Mesenchymal stem cell (in vitro differentiated cells and primary cell): ENCODE data around the gene ZNF358.
A peak's percentile ranks its signal among the peaks of the same experiment; 100 is the strongest.

Experiments used
- DNase-seq: peaks from one replicate; pipeline ENCODE4 v3.0.0-alpha.2; 2013
- H2AFZ ChIP-seq: one replicate; pipeline ENCODE4 v1.6.1; 2013; ENCODE audit warnings: low read depth, mild to moderate bottlenecking, control low read depth, inconsistent platforms, low read length, moderate library complexity
- H2AK5ac ChIP-seq: 2 replicates; pipeline ENCODE4 v1.6.1; 2013; ENCODE audit warnings: low read length, moderate library complexity, mild to moderate bottlenecking, inconsistent platforms; ENCODE audit not compliant: severe bottlenecking
- H2BK120ac ChIP-seq: one replicate; pipeline ENCODE4 v1.6.1; 2013; ENCODE audit warnings: low read depth, mild to moderate bottlenecking, inconsistent platforms, low read length, moderate library complexity
- H2BK12ac ChIP-seq, 2 experiments: one replicate each; pipeline ENCODE4 v1.6.1; 2013; ENCODE audit warnings: inconsistent platforms in 2 of 2, low read length in 2 of 2, mild to moderate bottlenecking in 2 of 2, moderate library complexity in 2 of 2, control low read depth in 1 of 2
- H2BK15ac ChIP-seq: one replicate; pipeline ENCODE4 v1.6.1; 2013; ENCODE audit warnings: mild to moderate bottlenecking, low read depth, inconsistent platforms; ENCODE audit not compliant: poor library complexity, severe bottlenecking
- H2BK5ac ChIP-seq: 2 replicates; pipeline ENCODE4 v1.6.1; 2013; ENCODE audit warnings: low read depth, mild to moderate bottlenecking, low read length, control low read depth, inconsistent platforms; ENCODE audit not compliant: poor library complexity, severe bottlenecking
- H3K14ac ChIP-seq, 2 experiments: one replicate each; pipeline ENCODE4 v1.6.1; 2013; ENCODE audit warnings: inconsistent platforms in 2 of 2, low read length in 2 of 2, control low read depth in 1 of 2, mild to moderate bottlenecking in 1 of 2, moderate library complexity in 1 of 2
- H3K18ac ChIP-seq, 2 experiments: one replicate each; pipeline ENCODE4 v1.6.1; 2013; ENCODE audit warnings: inconsistent platforms in 2 of 2, low read length in 2 of 2, control low read depth in 1 of 2, low read depth in 1 of 2, mild to moderate bottlenecking in 1 of 2
- H3K23ac ChIP-seq, 2 experiments: one replicate each; pipeline ENCODE4 v1.6.1; 2013; ENCODE audit warnings: inconsistent platforms in 2 of 2, low read length in 2 of 2, mild to moderate bottlenecking in 2 of 2, moderate library complexity in 2 of 2, control low read depth in 1 of 2
- H3K27ac ChIP-seq: 2 replicates; pipeline ENCODE4 v1.5.1; 2013; ENCODE audit warnings: mild to moderate bottlenecking, moderate library complexity, low read length, control low read depth, inconsistent platforms; ENCODE audit not compliant: poor library complexity, severe bottlenecking
- H3K27me3 ChIP-seq, 2 experiments: 2 replicates each; pipeline versions ENCODE4 v1.6.1 to v1.7.0; 2013; ENCODE audit warnings: low read length in 2 of 2, mild to moderate bottlenecking in 2 of 2, moderate library complexity in 2 of 2, control low read depth in 1 of 2, inconsistent platforms in 1 of 2; ENCODE audit not compliant: control insufficient read depth in 1 of 2, insufficient read depth in 1 of 2
- H3K36me3 ChIP-seq, 2 experiments: 2 replicates each; pipeline versions ENCODE4 v1.6.1 to v1.7.0; 2013; ENCODE audit warnings: low read length in 2 of 2, control low read depth in 1 of 2, inconsistent platforms in 1 of 2, low read depth in 1 of 2, mild to moderate bottlenecking in 1 of 2; ENCODE audit not compliant: insufficient read depth in 2 of 2, control insufficient read depth in 1 of 2
- H3K4ac ChIP-seq, 2 experiments: one replicate each; pipeline ENCODE4 v1.6.1; 2013; ENCODE audit warnings: inconsistent platforms in 2 of 2, low read length in 2 of 2, mild to moderate bottlenecking in 2 of 2, moderate library complexity in 2 of 2, control low read depth in 1 of 2, low read depth in 1 of 2
- H3K4me1 ChIP-seq: 2 replicates; pipeline ENCODE4 v1.6.1; 2013; ENCODE audit warnings: low read depth, low read length, control low read depth; ENCODE audit not compliant: control insufficient read depth, insufficient read depth
- H3K4me2 ChIP-seq: 2 replicates; pipeline ENCODE4 v1.6.1; 2013; ENCODE audit warnings: low read length, mild to moderate bottlenecking, inconsistent platforms; ENCODE audit not compliant: poor library complexity, severe bottlenecking
- H3K4me3 ChIP-seq, 2 experiments: 2 replicates each; pipeline versions ENCODE4 v1.5.1 to v1.7.0; 2013; ENCODE audit warnings: low read length in 2 of 2, mild to moderate bottlenecking in 2 of 2, control low read depth in 1 of 2, low read depth in 1 of 2; ENCODE audit not compliant: insufficient read depth in 1 of 2
- H3K79me1 ChIP-seq: replicated peaks from 2 replicates; pipeline ENCODE4 v1.6.1; 2013; ENCODE audit warnings: mild to moderate bottlenecking, control low read depth, low read length, inconsistent platforms; ENCODE audit not compliant: poor library complexity, severe bottlenecking
- H3K9ac ChIP-seq: 2 replicates; pipeline ENCODE4 v1.7.0; 2013; ENCODE audit warnings: mild to moderate bottlenecking, low read length, moderate library complexity
- H3K9me3 ChIP-seq: 2 replicates; pipeline ENCODE4 v1.7.0; 2013; ENCODE audit warnings: mild to moderate bottlenecking, low read length; ENCODE audit not compliant: control insufficient read depth
- H4K8ac ChIP-seq: one replicate; pipeline ENCODE4 v1.6.1; 2013; ENCODE audit warnings: inconsistent platforms, mild to moderate bottlenecking, low read length, moderate library complexity
- H4K91ac ChIP-seq: one replicate; pipeline ENCODE4 v1.6.1; 2013; ENCODE audit warnings: mild to moderate bottlenecking, low read length, inconsistent platforms
- WGBS: methylation state at CpG from one replicate; pipeline ENCODE4 v1.1.7; 2013; ENCODE audit warnings: mixed read lengths; 5-methylcytosine and 5-hydroxymethylcytosine counted together

Gene ZNF358

GRCh38 chr19:7486923-7487322, 29.0 kb upstream of the ZNF358 start:
- DNase-seq: no peak
- Histone ChIP-seq H3K9ac (no peak overlapping the region), H3K79me1 (no peaks in the 10 kb centered on the region), H3K27me3 (peaks cover 0 to 4% of the 10 kb centered on the region in 2 experiments), H2BK15ac (no peak overlapping the region), H3K4ac (no peak overlapping the region), H2AK5ac (no peak overlapping the region), H3K23ac (no peak overlapping the region), H4K91ac (no peak overlapping the region), H2AFZ (no peak overlapping the region), H4K8ac (no peak overlapping the region), H3K36me3 (peaks cover 4 to 6% of the 10 kb centered on the region in 2 experiments), H2BK12ac (no peak overlapping the region), H3K4me1 (peaks cover 10% of the 10 kb centered on the region), H3K4me2 (no peak overlapping the region), H3K9me3 (no peaks in the 10 kb centered on the region), H2BK120ac (no peak overlapping the region), H2BK5ac (no peak overlapping the region), H3K14ac (no peak overlapping the region), H3K4me3 (no peak overlapping the region), H3K27ac (no peak overlapping the region), H3K18ac (no peak overlapping the region)
- WGBS: 92% methylated on average over 2 of the region's 2 CpGs

GRCh38 chr19:7488736-7489353, 27.1 kb upstream of the ZNF358 start, which contains the start of gene PEX11G:
Gene PEX11G, minus strand, starts transcription at chr19:7489035. Its CDS starts 25 bp downstream, at chr19:7489010.
- 11% methylated on average over 32 of the region's 49 CpGs for WGBS

GRCh38 chr19:7489609-7490044, 26.3 kb upstream of the ZNF358 start:
- H3K4me3 ChIP-seq: peak overlapping the region in 1 of 2 experiments; percentile 88
- no peak overlapping the region for H3K4ac ChIP-seq
- peak overlapping the region; percentile 53 for H2AK5ac ChIP-seq
- peak overlapping the region; percentile 98 for H3K9ac ChIP-seq
- 91% methylated on average over 11 of the region's 11 CpGs for WGBS
- H3K23ac ChIP-seq: no peak overlapping the region
- no peaks in the 10 kb centered on the region for H3K27me3 ChIP-seq
- no peaks in the 10 kb centered on the region for H3K36me3 ChIP-seq
- H2BK120ac ChIP-seq: no peak overlapping the region
- H3K9me3 ChIP-seq: no peaks in the 10 kb centered on the region
- H2BK12ac ChIP-seq: peak overlapping the region in 1 of 2 experiments; percentile 54
- H4K91ac ChIP-seq: no peak overlapping the region
- no peak overlapping the region for H3K27ac ChIP-seq
- H2BK15ac ChIP-seq: no peak overlapping the region
- H3K4me1 ChIP-seq: peaks cover 6% of the 10 kb centered on the region
- no peak overlapping the region for H3K14ac ChIP-seq
- H4K8ac ChIP-seq: no peak overlapping the region
- no peak overlapping the region for H3K4me2 ChIP-seq
- H3K79me1 ChIP-seq: no peaks in the 10 kb centered on the region
- no peak overlapping the region for H2BK5ac ChIP-seq
- no peak overlapping the region for H2AFZ ChIP-seq
- peak overlapping the region in 1 of 2 experiments; percentile 33 for H3K18ac ChIP-seq
- DNase-seq: no peak

More at GRCh38 chr19:7488736-7489353, 27.1 kb upstream of the ZNF358 start, which contains the start of gene PEX11G:
- Histone ChIP-seq H3K4me1 (peaks cover 6% of the 10 kb centered on the region), H2AK5ac (peak within 1 kb of the TSS; percentile 53), H3K27me3 (no peaks in the 10 kb centered on the region), H3K36me3 (peaks cover under 1 to 3% of the 10 kb centered on the region in 2 experiments), H2BK5ac (peak within 1 kb of the TSS; percentile 69), H3K9ac (peak within 1 kb of the TSS; percentile 98), H4K8ac (peak within 1 kb of the TSS; percentile 99), H4K91ac (peak within 1 kb of the TSS; percentile 80), H3K4ac (peak within 1 kb of the TSS; percentile 49 to 57), H3K27ac (no peak within 1 kb of the TSS), H2BK120ac (peak within 1 kb of the TSS; percentile 61), H3K14ac (no peak within 1 kb of the TSS), H3K4me2 (peak within 1 kb of the TSS; percentile 90), H2AFZ (peak within 1 kb of the TSS; percentile 73), H3K18ac (peak within 1 kb of the TSS; percentile 83 to 90), H3K23ac (no peak within 1 kb of the TSS), H3K4me3 (peak within 1 kb of the TSS; percentile 64 to 88), H2BK12ac (peak within 1 kb of the TSS; percentile 19 to 77), H3K79me1 (no peaks in the 10 kb centered on the region), H3K9me3 (no peaks in the 10 kb centered on the region), H2BK15ac (no peak within 1 kb of the TSS)
- DNase-seq: peak; percentile 83

DNA sequence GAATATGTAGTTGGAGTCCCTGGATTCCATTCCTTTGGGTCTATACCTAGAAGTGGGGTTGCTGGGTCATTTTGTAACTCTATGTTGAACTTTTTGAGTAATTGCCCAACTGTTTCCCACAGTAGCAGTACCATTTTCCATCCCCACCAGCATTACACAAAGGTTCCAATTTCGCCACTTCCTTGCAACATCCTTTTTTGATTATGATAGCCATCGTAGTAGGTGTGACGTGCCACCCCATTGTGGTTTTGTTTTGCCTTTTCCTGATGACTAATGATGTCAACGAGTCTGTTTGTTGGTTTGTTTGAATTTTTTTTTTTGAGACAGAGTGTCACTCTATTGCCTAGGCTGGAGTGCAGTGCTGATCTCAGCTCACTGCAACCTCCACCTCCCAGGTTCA, 23.8 kb upstream of the ZNF358 start:
- DNase-seq: peak; percentile 89
- Histone ChIP-seq H3K79me1 (no peaks in the 10 kb centered on the region), H3K4ac (no peak overlapping the region), H2BK120ac (no peak overlapping the region), H3K4me3 (no peak overlapping the region), H3K9ac (no peak overlapping the region), H4K91ac (no peak overlapping the region), H2BK5ac (no peak overlapping the region), H3K4me1 (peaks cover 6% of the 10 kb centered on the region), H3K9me3 (no peaks in the 10 kb centered on the region), H3K36me3 (no peaks in the 10 kb centered on the region), H4K8ac (no peak overlapping the region), H3K23ac (no peak overlapping the region), H2BK12ac (no peak overlapping the region), H3K14ac (no peak overlapping the region), H2BK15ac (no peak overlapping the region), H3K27me3 (peaks cover 0 to 4% of the 10 kb centered on the region in 2 experiments), H2AFZ (no peak overlapping the region), H2AK5ac (no peak overlapping the region), H3K18ac (no peak overlapping the region), H3K4me2 (no peak overlapping the region), H3K27ac (no peak overlapping the region)
- WGBS: 50% methylated on average over 3 of the region's 4 CpGs
